ENCODE results near the gene NUP85. TPM values are rescaled to one million over a fixed set of nuclear protein-coding genes. Genes with fewer than 3 reads are reported as not detected.

Gene NUP85
- total RNA-seq, 3 donors from 2014 or later: 37.1 to 40.2 (median 37.7) TPM

DNA sequence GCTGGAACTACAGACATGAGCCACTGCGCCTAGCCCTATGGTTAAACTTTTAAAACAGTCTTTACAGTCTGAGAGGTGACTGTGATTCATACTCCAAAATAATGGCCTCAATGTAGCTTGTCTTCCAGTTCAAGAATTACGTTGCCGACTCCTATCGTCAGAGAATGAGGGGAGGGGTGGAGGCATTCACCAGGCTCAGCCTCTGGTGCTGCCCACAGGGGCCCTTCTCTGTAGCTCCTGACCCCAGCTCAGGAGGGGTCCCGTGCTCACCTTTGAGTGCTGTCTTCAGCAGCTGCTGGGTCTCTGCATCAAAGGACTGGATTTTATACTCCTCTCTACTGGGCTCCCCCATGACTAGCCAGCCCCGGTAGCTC lies 64.4 kb downstream of the NUP85 start:
- H3K27me3 ChIP-seq: no peaks in the 10 kb centered on the region
- H3K27ac ChIP-seq: peak overlapping the region; percentile 94 to 95
- no peak for DNase-seq (ENCODE audit: low spot score in 2 of 2)
- no peaks in the 10 kb centered on the region for H3K9me3 ChIP-seq
- no peaks in the 10 kb centered on the region for H3K36me3 ChIP-seq
- TF ChIP-seq POLR2AphosphoS5 (IDR thresholded peaks at IDR 0.05): no peak
- peaks cover 5 to 8% of the 10 kb centered on the region in 2 donors for H3K4me1 ChIP-seq
- H3K4me3 ChIP-seq: peak overlapping the region; percentile 78 to 91 (median 88)
- intact Hi-C loops (cut with DNase I; ENCODE audit: low total_unique reads): no loop called here

GRCh38 chr17:75270218-75270965 lies 64.9 kb downstream of the NUP85 start:
- Histone ChIP-seq H3K4me1 (peaks cover 5 to 8% of the 10 kb centered on the region in 2 donors), H3K4me3 (peak overlapping the region; percentile 78 to 91 (median 88)), H3K36me3 (no peaks in the 10 kb centered on the region), H3K9me3 (no peaks in the 10 kb centered on the region), H3K27me3 (no peaks in the 10 kb centered on the region), H3K27ac (peak overlapping the region; percentile 94 to 95)
- TF ChIP-seq POLR2AphosphoS5 (IDR thresholded peaks at IDR 0.05) (peak in 1 of 3 donors; percentile 11), CTCF (IDR thresholded peaks at IDR 0.05) (peak in 2 of 3 donors; percentile 22 to 53), POLR2A (IDR thresholded peaks at IDR 0.05) (no peak)
- DNase-seq (ENCODE audit: low spot score in 2 of 2): peak; percentile 63 to 66
- intact Hi-C loops (cut with DNase I; ENCODE audit: low total_unique reads): no loop called here

- H3K4me1 ChIP-seq: peaks cover 5 to 8% of the 10 kb centered on the region in 2 donors
- DNase-seq (ENCODE audit: low spot score in 2 of 2): no peak
- TF ChIP-seq POLR2A (IDR thresholded peaks at IDR 0.05) (no peak), POLR2AphosphoS5 (IDR thresholded peaks at IDR 0.05) (no peak), CTCF (IDR thresholded peaks at IDR 0.05) (no peak)
- intact Hi-C loops (cut with DNase I; ENCODE audit: low total_unique reads): no loop called here
- no peaks in the 10 kb centered on the region for H3K36me3 ChIP-seq
- peak within 1 kb of the TSS; percentile 94 to 95 for H3K27ac ChIP-seq
- no peaks in the 10 kb centered on the region for H3K9me3 ChIP-seq
- no peaks in the 10 kb centered on the region for H3K27me3 ChIP-seq
- peak within 1 kb of the TSS; percentile 78 to 91 (median 88) for H3K4me3 ChIP-seq
These were observed 65.4 kb downstream of the NUP85 start, which contains the start of gene MIF4GD for GRCh38 chr17:75270966-75271232. Gene MIF4GD, minus strand, starts transcription at chr17:75271231. Its CDS starts 1,036 bp downstream, at chr17:75270195.

DNA sequence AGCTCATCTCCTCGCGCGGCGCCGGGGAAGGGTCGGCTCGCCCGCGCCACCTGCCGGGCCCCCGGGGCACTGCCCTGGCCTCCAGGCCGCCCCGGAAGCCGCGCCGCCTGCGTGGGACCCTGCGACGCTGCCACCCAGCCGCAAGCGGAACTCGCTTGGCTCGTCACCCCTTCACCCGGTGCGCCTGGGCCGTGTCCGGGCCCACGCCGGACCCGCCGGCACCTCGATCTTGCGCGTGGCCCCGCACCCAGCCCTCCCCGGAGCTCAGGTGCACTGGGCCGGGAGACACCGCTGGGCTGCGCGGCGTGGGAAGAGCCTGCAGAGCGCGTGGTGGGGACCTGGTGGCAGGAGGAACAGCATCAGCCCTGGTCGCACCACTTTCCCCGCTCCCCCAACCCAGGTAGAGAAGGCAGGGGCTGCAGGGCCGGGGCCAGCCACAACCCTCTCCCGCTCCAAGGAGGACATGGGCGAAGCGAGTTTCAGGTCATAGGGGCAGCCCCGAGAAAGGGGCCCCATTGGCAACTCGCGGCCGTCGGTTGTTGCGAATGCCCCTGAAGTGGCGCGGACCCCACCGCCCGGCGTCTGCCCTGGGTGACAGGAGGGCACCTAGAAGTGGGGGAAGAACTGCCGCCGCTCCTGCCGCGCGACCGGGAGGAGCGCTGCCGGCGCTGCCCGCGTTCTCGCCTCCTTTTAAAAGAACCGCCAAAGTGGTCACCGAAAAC lies 65.9 kb downstream of the NUP85 start:
- no peaks in the 10 kb centered on the region for H3K27me3 ChIP-seq
- H3K36me3 ChIP-seq: no peaks in the 10 kb centered on the region
- H3K4me3 ChIP-seq: peak overlapping the region; percentile 78 to 91 (median 88)
- DNase-seq (ENCODE audit: low spot score in 2 of 2): peak; percentile 43 to 67
- peak overlapping the region; percentile 94 to 95 for H3K27ac ChIP-seq
- peaks cover 5 to 8% of the 10 kb centered on the region in 2 donors for H3K4me1 ChIP-seq
- intact Hi-C loops (cut with DNase I; ENCODE audit: low total_unique reads): no loop called here
- no peaks in the 10 kb centered on the region for H3K9me3 ChIP-seq
- peak; percentile 20 to 91 (median 28) for TF ChIP-seq CTCF (IDR thresholded peaks at IDR 0.05)
- peak in 1 of 3 donors; percentile 48 for TF ChIP-seq POLR2AphosphoS5 (IDR thresholded peaks at IDR 0.05)
- no peak for TF ChIP-seq POLR2A (IDR thresholded peaks at IDR 0.05)

DNA sequence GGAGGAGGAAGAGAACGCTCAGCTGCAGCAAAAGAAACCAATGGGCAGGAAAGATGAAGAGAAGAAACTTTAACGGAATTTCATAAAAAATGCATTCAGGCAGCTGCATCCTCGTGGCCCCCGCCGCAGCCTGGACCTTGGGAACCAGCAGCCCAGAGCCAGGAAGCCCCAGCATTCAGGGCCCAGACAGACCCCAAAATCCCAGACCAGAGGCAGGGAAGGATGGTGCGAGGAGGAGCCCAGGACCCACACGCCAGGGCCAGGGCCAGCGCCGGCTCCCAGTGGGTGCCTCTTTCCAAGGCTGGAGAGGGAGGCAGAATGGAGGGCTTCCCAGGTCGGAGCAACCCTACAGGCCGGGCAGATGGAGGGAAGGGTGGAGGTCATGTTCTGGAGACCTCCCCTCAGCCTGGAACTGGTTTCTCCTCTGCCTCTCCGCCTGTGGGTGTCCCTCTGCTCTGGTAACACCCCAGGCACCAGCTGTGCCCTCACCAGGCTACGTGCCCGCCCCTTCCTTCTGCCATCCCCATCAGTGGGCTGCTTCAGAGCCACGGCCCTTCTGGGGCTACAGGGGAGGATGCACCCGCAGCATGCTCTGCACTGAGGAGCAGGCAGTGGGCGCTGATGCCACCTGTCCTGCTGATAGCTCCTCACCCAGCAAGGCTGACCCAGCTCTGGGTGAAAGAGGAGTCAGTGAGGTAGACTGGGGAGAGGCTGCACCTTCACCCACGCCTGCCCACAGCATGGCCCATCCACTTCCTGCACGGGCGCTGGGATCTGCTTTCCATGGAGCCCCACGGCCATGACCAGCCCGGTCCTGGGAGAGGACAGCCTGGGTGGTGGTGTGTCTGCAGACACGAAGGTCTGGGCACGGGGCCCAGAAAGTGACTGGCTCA lies 66.7 kb downstream of the NUP85 start:
- DNase-seq (ENCODE audit: low spot score in 2 of 2): no peak
- H3K27me3 ChIP-seq: no peaks in the 10 kb centered on the region
- H3K36me3 ChIP-seq: no peaks in the 10 kb centered on the region
- no peaks in the 10 kb centered on the region for H3K9me3 ChIP-seq
- H3K27ac ChIP-seq: peak overlapping the region in 1 of 2 donors; percentile 94
- peaks cover 5 to 8% of the 10 kb centered on the region in 2 donors for H3K4me1 ChIP-seq
- peak overlapping the region; percentile 78 to 91 (median 88) for H3K4me3 ChIP-seq
- TF ChIP-seq POLR2AphosphoS5 (IDR thresholded peaks at IDR 0.05) (no peak), CTCF (IDR thresholded peaks at IDR 0.05) (no peak), POLR2A (IDR thresholded peaks at IDR 0.05) (no peak)
- intact Hi-C loops (cut with DNase I; ENCODE audit: low total_unique reads): no loop called here
